ENCODE results near the gene NME7. TPM values are rescaled to one million over a fixed set of nuclear protein-coding genes. Genes with fewer than 3 reads are reported as not detected.

Gene NME7
- total RNA-seq, 1 experiment from 2014 or later = 21.8 TPM

DNA sequence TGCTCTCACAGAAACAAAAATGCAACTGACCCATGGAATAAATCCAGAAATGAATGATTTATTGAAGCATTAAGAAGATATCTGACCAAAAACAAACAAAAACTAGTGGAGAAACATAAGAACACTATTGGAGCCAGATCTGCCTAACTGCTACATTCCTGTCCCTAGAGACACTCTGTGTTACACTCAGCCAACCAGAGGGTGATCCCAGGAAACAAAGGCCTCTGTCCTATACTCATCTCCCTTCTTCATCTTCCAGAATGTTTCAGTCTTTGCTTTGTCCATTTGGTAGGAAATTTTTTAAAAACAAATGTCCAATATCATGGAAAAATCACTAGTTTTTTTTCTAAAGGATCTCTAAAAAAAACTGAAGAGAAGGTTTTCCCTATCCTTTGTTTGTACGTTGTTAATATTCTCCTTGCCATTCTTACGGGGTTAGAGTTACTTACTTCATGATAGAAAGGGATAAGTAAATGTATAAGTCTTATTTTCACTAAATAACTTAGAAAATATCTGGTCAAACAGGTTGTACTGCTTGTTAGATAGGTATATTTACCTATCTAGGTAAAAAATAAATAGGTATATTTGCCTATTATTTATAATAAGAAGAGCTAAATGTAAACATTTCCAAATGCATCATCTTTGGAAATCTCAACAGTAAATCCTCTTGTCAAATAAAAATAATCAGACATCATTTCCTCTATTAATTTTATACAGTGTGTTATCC lies 59.1 kb downstream of the NME7 start:
- Histone ChIP-seq H3K79me2 (ENCODE audit: insufficient read depth, low read length) (no peaks in the 10 kb centered on the region), H3K4me1 (ENCODE audit: control insufficient read depth in 1 of 2, insufficient read depth in 2 of 2, low read length in 2 of 2) (peaks cover 0 to 14% of the 10 kb centered on the region in 2 experiments; a peak in 3 of 4 replicates), H3K9ac (ENCODE audit: low read length) (no peak overlapping the region), H2AFZ (ENCODE audit: low read depth, low read length, poor library complexity, severe bottlenecking) (no peak overlapping the region), H3K27me3 (ENCODE audit: insufficient read depth, low read length) (no peaks in the 10 kb centered on the region), H3K27ac (ENCODE audit: low read depth, low read length) (no peak overlapping the region), H3K9me2 (ENCODE audit: insufficient read depth) (no peaks in the 10 kb centered on the region), H3K4me3 (replicated peaks in 1 of 2; ENCODE audit: low read depth in 1 of 2, low read length in 2 of 2) (no peak overlapping the region), H3K9me3 (ENCODE audit: control insufficient read depth in 1 of 2, insufficient read depth in 1 of 2, low read depth in 1 of 2, low read length in 2 of 2) (no peaks in the 10 kb centered on the region), H3K4me2 (ENCODE audit: low read length) (no peak overlapping the region), H4K20me1 (ENCODE audit: insufficient read depth) (no peaks in the 10 kb centered on the region), H3K36me3 (ENCODE audit: control insufficient read depth in 1 of 2, insufficient read depth in 2 of 2, low read length in 2 of 2) (no peaks in the 10 kb centered on the region)
- ChIA-PET CTCF (no interaction called here), RAD21 (ENCODE audit: low non-redundant PET in 1 of 2, low total read pairs in 2 of 2, uncharacterized antibody in 2 of 2, unreplicated experiment in 2 of 2) (no interaction called here), POLR2A (no interaction called here)
- no peak for ATAC-seq
- no peak for DNase-seq (ENCODE audit: low read depth, low spot score)
- no TSS peak for BruUV-seq (replicated peaks)
- intact Hi-C loops (cut with micrococcal nuclease) = no loop called here
- no peak for TF ChIP-seq SP1 (IDR thresholded peaks at IDR 0.05; ENCODE audit: low read depth)
- no peak for TF ChIP-seq SIN3A (IDR thresholded peaks at IDR 0.05; ENCODE audit: low read depth)
- TF ChIP-seq, protein P1, sequence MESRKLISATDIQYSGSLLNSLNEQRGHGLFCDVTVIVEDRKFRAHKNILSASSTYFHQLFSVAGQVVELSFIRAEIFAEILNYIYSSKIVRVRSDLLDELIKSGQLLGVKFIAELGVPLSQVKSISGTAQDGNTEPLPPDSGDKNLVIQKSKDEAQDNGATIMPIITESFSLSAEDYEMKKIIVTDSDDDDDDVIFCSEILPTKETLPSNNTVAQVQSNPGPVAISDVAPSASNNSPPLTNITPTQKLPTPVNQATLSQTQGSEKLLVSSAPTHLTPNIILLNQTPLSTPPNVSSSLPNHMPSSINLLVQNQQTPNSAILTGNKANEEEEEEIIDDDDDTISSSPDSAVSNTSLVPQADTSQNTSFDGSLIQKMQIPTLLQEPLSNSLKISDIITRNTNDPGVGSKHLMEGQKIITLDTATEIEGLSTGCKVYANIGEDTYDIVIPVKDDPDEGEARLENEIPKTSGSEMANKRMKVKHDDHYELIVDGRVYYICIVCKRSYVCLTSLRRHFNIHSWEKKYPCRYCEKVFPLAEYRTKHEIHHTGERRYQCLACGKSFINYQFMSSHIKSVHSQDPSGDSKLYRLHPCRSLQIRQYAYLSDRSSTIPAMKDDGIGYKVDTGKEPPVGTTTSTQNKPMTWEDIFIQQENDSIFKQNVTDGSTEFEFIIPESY (IDR thresholded peaks at IDR 0.05; ENCODE audit: extremely low read depth, insufficient replicate concordance, low read length) = no peak
- TF ChIP-seq, protein P2, sequence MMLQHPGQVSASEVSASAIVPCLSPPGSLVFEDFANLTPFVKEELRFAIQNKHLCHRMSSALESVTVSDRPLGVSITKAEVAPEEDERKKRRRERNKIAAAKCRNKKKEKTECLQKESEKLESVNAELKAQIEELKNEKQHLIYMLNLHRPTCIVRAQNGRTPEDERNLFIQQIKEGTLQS (IDR thresholded peaks at IDR 0.05) = no peak
- no peak for TF ChIP-seq YY1 (IDR thresholded peaks at IDR 0.05; ENCODE audit: extremely low read depth, insufficient replicate concordance, low read depth, low read length)
- TF ChIP-seq EZH2phosphoT487 (IDR thresholded peaks at IDR 0.05; ENCODE audit: borderline replicate concordance) = no peak

DNA sequence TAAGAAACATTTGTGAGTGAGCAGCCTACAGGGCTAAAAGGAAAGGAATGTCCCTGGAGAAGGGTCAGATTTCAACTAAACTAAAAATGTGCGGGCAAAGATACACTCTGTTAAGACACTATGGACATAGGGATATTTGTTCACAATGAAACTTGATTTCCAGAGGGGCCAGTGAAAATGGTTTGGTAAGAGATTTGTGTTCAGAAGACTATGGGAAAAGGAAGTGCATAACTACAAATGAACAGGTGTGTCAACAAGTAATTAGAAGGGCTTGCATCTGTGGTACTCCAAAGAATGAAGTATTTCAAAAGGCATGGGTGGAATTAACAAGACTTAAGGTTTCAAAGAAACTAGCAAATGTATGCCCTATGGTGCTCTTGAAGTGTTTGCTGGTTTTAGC lies 60.4 kb downstream of the NME7 start:
- no TSS peak for BruUV-seq (replicated peaks)
- DNase-seq (ENCODE audit: low read depth, low spot score) = no peak
- ATAC-seq = no peak

More for the DNA sequence above, 60.4 kb downstream of the NME7 start:
- no peaks in the 10 kb centered on the region for H3K9me2 ChIP-seq (ENCODE audit: insufficient read depth)
- no peaks in the 10 kb centered on the region for H3K79me2 ChIP-seq (ENCODE audit: insufficient read depth, low read length)
- H3K4me3 ChIP-seq (replicated peaks in 1 of 2; ENCODE audit: low read depth in 1 of 2, low read length in 2 of 2) = no peak overlapping the region
- peaks cover 0 to 7% of the 10 kb centered on the region in 2 experiments; a peak in 2 of 4 replicates for H3K4me1 ChIP-seq (ENCODE audit: control insufficient read depth in 1 of 2, insufficient read depth in 2 of 2, low read length in 2 of 2)
- ChIA-PET RAD21 (ENCODE audit: low non-redundant PET in 1 of 2, low total read pairs in 2 of 2, uncharacterized antibody in 2 of 2, unreplicated experiment in 2 of 2) (no interaction called here), CTCF (no interaction called here), POLR2A (no interaction called here)
- H3K36me3 ChIP-seq (ENCODE audit: control insufficient read depth in 1 of 2, insufficient read depth in 2 of 2, low read length in 2 of 2) = no peaks in the 10 kb centered on the region
- no peak overlapping the region for H3K27ac ChIP-seq (ENCODE audit: low read depth, low read length)
- H3K9ac ChIP-seq (ENCODE audit: low read length) = no peak overlapping the region
- H3K4me2 ChIP-seq (ENCODE audit: low read length) = no peak overlapping the region
- no peak for TF ChIP-seq TCF7L2 (IDR thresholded peaks at IDR 0.05; ENCODE audit: borderline replicate concordance, extremely low read depth, insufficient read depth, insufficient read length)
- no peak for TF ChIP-seq YY1 (IDR thresholded peaks at IDR 0.05; ENCODE audit: extremely low read depth, insufficient replicate concordance, low read depth, low read length)
- TF ChIP-seq SP1 (IDR thresholded peaks at IDR 0.05; ENCODE audit: low read depth) = no peak
- no peak for TF ChIP-seq FOSL1 (IDR thresholded peaks at IDR 0.05; ENCODE audit: low read depth)
- TF ChIP-seq POLR2AphosphoS5 (IDR thresholded peaks at IDR 0.05; ENCODE audit: low read depth, low read length) = no peak
- TF ChIP-seq MAX (IDR thresholded peaks at IDR 0.05) = no peak
- TF ChIP-seq EZH2 (IDR thresholded peaks at IDR 0.05) = no peak
- H3K27me3 ChIP-seq (ENCODE audit: insufficient read depth, low read length) = no peaks in the 10 kb centered on the region
- intact Hi-C loops (cut with micrococcal nuclease) = no loop called here
- no peaks in the 10 kb centered on the region for H4K20me1 ChIP-seq (ENCODE audit: insufficient read depth)
- H3K9me3 ChIP-seq (ENCODE audit: control insufficient read depth in 1 of 2, insufficient read depth in 1 of 2, low read depth in 1 of 2, low read length in 2 of 2) = no peaks in the 10 kb centered on the region
- no peak overlapping the region for H2AFZ ChIP-seq (ENCODE audit: low read depth, low read length, poor library complexity, severe bottlenecking)
